ENCODE results near the gene CBR1. TPM values are rescaled to one million over a fixed set of nuclear protein-coding genes. Genes with fewer than 3 reads are reported as not detected.

The CBR1 gene
- total RNA-seq = 62.7 and 62.8 TPM in 2 replicates

- intact Hi-C loops (cut with micrococcal nuclease) = loop anchor here (1.0 to 10.0 kb wide), 6 partner anchors 9 to 1085 kb away; partner anchors contain the start of genes RUNX1 and SETD4
- Mint-ChIP-seq H3K4me3 (peak within 1 kb of the TSS; percentile 91), H3K36me3 (ENCODE audit: low read depth) (peaks cover 27% of the 10 kb centered on the region), H3K9me3 (peaks cover 9% of the 10 kb centered on the region), H3K27me3 (ENCODE audit: insufficient read depth) (no peaks in the 10 kb centered on the region), H3K4me1 (ENCODE audit: low read depth) (peaks cover 46% of the 10 kb centered on the region), H3K27ac (peak within 1 kb of the TSS; percentile 85)
- DNase-seq (ENCODE audit: low spot score) = peak; percentile 88
Observed at GRCh38 chr21:36069713-36070583, at the start of gene CBR1. Gene CBR1, plus strand, starts transcription at chr21:36070024. Its CDS starts 92 bp downstream, at chr21:36070116.

GRCh38 chr21:36021251-36021837 is 48.5 kb upstream of the CBR1 start:
- intact Hi-C loops (cut with micrococcal nuclease) = no loop called here
- Mint-ChIP-seq H3K9me3 (no peaks in the 10 kb centered on the region), H3K27me3 (ENCODE audit: insufficient read depth) (no peaks in the 10 kb centered on the region), H3K27ac (no peak overlapping the region), H3K4me1 (ENCODE audit: low read depth) (no peaks in the 10 kb centered on the region), H3K36me3 (ENCODE audit: low read depth) (no peaks in the 10 kb centered on the region), H3K4me3 (no peak overlapping the region)
- DNase-seq (ENCODE audit: low spot score) = no peak

- Mint-ChIP-seq H3K27ac (no peak overlapping the region), H3K27me3 (ENCODE audit: insufficient read depth) (no peaks in the 10 kb centered on the region), H3K4me3 (no peak overlapping the region), H3K36me3 (ENCODE audit: low read depth) (no peaks in the 10 kb centered on the region), H3K4me1 (ENCODE audit: low read depth) (no peaks in the 10 kb centered on the region), H3K9me3 (no peaks in the 10 kb centered on the region)
- DNase-seq (ENCODE audit: low spot score) = no peak
- intact Hi-C loops (cut with micrococcal nuclease) = no loop called here
Observed at GRCh38 chr21:36022427-36023091, 47.3 kb upstream of the CBR1 start.

GRCh38 chr21:36023092-36023480 is 46.7 kb upstream of the CBR1 start:
- H3K27ac Mint-ChIP-seq = no peak overlapping the region
- intact Hi-C loops (cut with micrococcal nuclease) = no loop called here
- no peaks in the 10 kb centered on the region for H3K4me1 Mint-ChIP-seq (ENCODE audit: low read depth)
- no peak for DNase-seq (ENCODE audit: low spot score)
- H3K36me3 Mint-ChIP-seq (ENCODE audit: low read depth) = no peaks in the 10 kb centered on the region
- no peaks in the 10 kb centered on the region for H3K27me3 Mint-ChIP-seq (ENCODE audit: insufficient read depth)
- H3K9me3 Mint-ChIP-seq = no peaks in the 10 kb centered on the region
- no peak overlapping the region for H3K4me3 Mint-ChIP-seq

GRCh38 chr21:36024782-36025181 is 45.0 kb upstream of the CBR1 start:
- Mint-ChIP-seq H3K9me3 (no peaks in the 10 kb centered on the region), H3K36me3 (ENCODE audit: low read depth) (no peaks in the 10 kb centered on the region), H3K27ac (no peak overlapping the region), H3K4me3 (no peak overlapping the region), H3K27me3 (ENCODE audit: insufficient read depth) (peaks cover 2% of the 10 kb centered on the region), H3K4me1 (ENCODE audit: low read depth) (peaks cover 6% of the 10 kb centered on the region)
- intact Hi-C loops (cut with micrococcal nuclease) = loop anchor here (5.0 kb wide), 1 partner anchor 182 kb away; no protein-coding TSS in a partner anchor
- no peak for DNase-seq (ENCODE audit: low spot score)

- Mint-ChIP-seq H3K4me1 (ENCODE audit: low read depth) (peaks cover 6% of the 10 kb centered on the region), H3K4me3 (no peak overlapping the region), H3K9me3 (no peaks in the 10 kb centered on the region), H3K27me3 (ENCODE audit: insufficient read depth) (peaks cover 2% of the 10 kb centered on the region), H3K36me3 (ENCODE audit: low read depth) (no peaks in the 10 kb centered on the region), H3K27ac (no peak overlapping the region)
- DNase-seq (ENCODE audit: low spot score) = no peak
- intact Hi-C loops (cut with micrococcal nuclease) = loop anchor here (5.0 kb wide), 1 partner anchor 185 kb away; no protein-coding TSS in a partner anchor
Observed at GRCh38 chr21:36027347-36027746, 42.5 kb upstream of the CBR1 start.

GRCh38 chr21:36028127-36029069 is 41.4 kb upstream of the CBR1 start:
- intact Hi-C loops (cut with micrococcal nuclease) = loop anchor here (1.0 to 5.0 kb wide), 3 partner anchors 186 to 1336 kb away; no protein-coding TSS in a partner anchor
- Mint-ChIP-seq H3K4me3 (no peak overlapping the region), H3K36me3 (ENCODE audit: low read depth) (no peaks in the 10 kb centered on the region), H3K27me3 (ENCODE audit: insufficient read depth) (peaks cover 2% of the 10 kb centered on the region), H3K27ac (no peak overlapping the region), H3K4me1 (ENCODE audit: low read depth) (peaks cover 6% of the 10 kb centered on the region), H3K9me3 (no peaks in the 10 kb centered on the region)
- peak; percentile 57 for DNase-seq (ENCODE audit: low spot score)

- DNase-seq (ENCODE audit: low spot score) = no peak
- Mint-ChIP-seq H3K27me3 (ENCODE audit: insufficient read depth) (peaks cover 2% of the 10 kb centered on the region), H3K36me3 (ENCODE audit: low read depth) (no peaks in the 10 kb centered on the region), H3K4me1 (ENCODE audit: low read depth) (peaks cover 6% of the 10 kb centered on the region), H3K9me3 (no peaks in the 10 kb centered on the region), H3K4me3 (no peak overlapping the region), H3K27ac (no peak overlapping the region)
- intact Hi-C loops (cut with micrococcal nuclease) = loop anchor here (2.0 to 5.0 kb wide), 2 partner anchors 187 to 1337 kb away; no protein-coding TSS in a partner anchor
Observed at GRCh38 chr21:36029309-36029708, 40.5 kb upstream of the CBR1 start.

GRCh38 chr21:36030581-36031189 is 39.1 kb upstream of the CBR1 start:
- no peak for DNase-seq (ENCODE audit: low spot score)
- intact Hi-C loops (cut with micrococcal nuclease) = no loop called here
- Mint-ChIP-seq H3K4me3 (no peak overlapping the region), H3K27me3 (ENCODE audit: insufficient read depth) (peaks cover 2% of the 10 kb centered on the region), H3K9me3 (no peaks in the 10 kb centered on the region), H3K27ac (no peak overlapping the region), H3K4me1 (ENCODE audit: low read depth) (peaks cover 6% of the 10 kb centered on the region), H3K36me3 (ENCODE audit: low read depth) (peaks cover 3% of the 10 kb centered on the region)

GRCh38 chr21:36032647-36033406 is 37.0 kb upstream of the CBR1 start:
- Mint-ChIP-seq H3K4me3 (no peak overlapping the region), H3K27ac (no peak overlapping the region), H3K9me3 (no peaks in the 10 kb centered on the region), H3K27me3 (ENCODE audit: insufficient read depth) (peaks cover 2% of the 10 kb centered on the region), H3K36me3 (ENCODE audit: low read depth) (peaks cover 10% of the 10 kb centered on the region), H3K4me1 (ENCODE audit: low read depth) (peaks cover 6% of the 10 kb centered on the region)
- intact Hi-C loops (cut with micrococcal nuclease) = no loop called here
- DNase-seq (ENCODE audit: low spot score) = no peak

- H3K9me3 Mint-ChIP-seq = no peaks in the 10 kb centered on the region
- no peaks in the 10 kb centered on the region for H3K4me1 Mint-ChIP-seq (ENCODE audit: low read depth)
- intact Hi-C loops (cut with micrococcal nuclease) = no loop called here
- no peak overlapping the region for H3K27ac Mint-ChIP-seq
- H3K27me3 Mint-ChIP-seq (ENCODE audit: insufficient read depth) = no peaks in the 10 kb centered on the region
- H3K4me3 Mint-ChIP-seq = no peak overlapping the region
- DNase-seq (ENCODE audit: low spot score) = no peak
- H3K36me3 Mint-ChIP-seq (ENCODE audit: low read depth) = peaks cover 23% of the 10 kb centered on the region
Observed at GRCh38 chr21:36034211-36034913, 35.5 kb upstream of the CBR1 start.
